Measurements from ENCODE around the gene CLPTM1. TPM values are rescaled to one million over a fixed set of nuclear protein-coding genes. Genes with fewer than 3 reads are reported as not detected.

CLPTM1 gene
- polyA plus RNA-seq, 3 donors, result 14.7 to 84.3 (median 20.0) TPM

GRCh38 chr19:44927746-44928145 lies 27.4 kb upstream of the CLPTM1 start:
- no peak for TF ChIP-seq CTCF (IDR thresholded peaks at IDR 0.05)
- Mint-ChIP-seq H3K4me1 (peaks cover 34% of the 10 kb centered on the region), H3K4me3 (no peak overlapping the region), H3K27me3 (ENCODE audit: low read depth in 3 of 3) (peaks cover 3 to 6% (median 3%) of the 10 kb centered on the region in 3 donors), H3K36me3 (no peaks in the 10 kb centered on the region), H3K9me3 (no peaks in the 10 kb centered on the region), H3K27ac (peak overlapping the region in 2 of 7 donors; percentile 36 to 38)
- intact Hi-C loops (cut with micrococcal nuclease), result no loop called here
- Histone ChIP-seq H2AFZ (ENCODE audit: insufficient read depth, low read depth, low read length, poor library complexity, severe bottlenecking) (no peak overlapping the region), H3K36me3 (replicated peaks in 1 of 2; ENCODE audit: control insufficient read depth in 1 of 2, insufficient read depth in 2 of 2, low read length in 2 of 2) (no peaks in the 10 kb centered on the region), H3K79me2 (ENCODE audit: insufficient read depth, low read length) (no peaks in the 10 kb centered on the region), H3K4me2 (replicated peaks; ENCODE audit: extremely low read depth, low read length, poor library complexity, severe bottlenecking) (no peak overlapping the region), H3K27me3 (ENCODE audit: control insufficient read depth in 2 of 2, insufficient read depth in 2 of 2, low read length in 2 of 2) (no peaks in the 10 kb centered on the region), H3K4me3 (replicated peaks in 1 of 3; ENCODE audit: low read depth in 2 of 3, low read length in 3 of 3) (no peak overlapping the region), H3K27ac (ENCODE audit: low read depth in 1 of 2, low read length in 2 of 2) (no peak overlapping the region), H3K4me1 (ENCODE audit: control insufficient read depth in 1 of 2, insufficient read depth in 2 of 2, low read length in 2 of 2) (peaks cover 31 to 32% of the 10 kb centered on the region in 2 donors), H3K9me3 (replicated peaks in 1 of 2; ENCODE audit: control insufficient read depth in 1 of 2, insufficient read depth in 1 of 2, low read length in 2 of 2) (no peaks in the 10 kb centered on the region), H4K20me1 (ENCODE audit: insufficient read depth, low read length) (no peaks in the 10 kb centered on the region), H3K9ac (ENCODE audit: insufficient read depth, low read length, poor library complexity, severe bottlenecking) (no peak overlapping the region)
- WGBS (ENCODE audit: insufficient coverage), result 87% methylated on average over 2 of the region's 5 CpGs
- no peak for DNase-seq

GRCh38 chr19:44930088-44930487 lies 25.1 kb upstream of the CLPTM1 start:
- Histone ChIP-seq H3K9me3 (replicated peaks in 1 of 2; ENCODE audit: control insufficient read depth in 1 of 2, insufficient read depth in 1 of 2, low read length in 2 of 2) (no peaks in the 10 kb centered on the region), H4K20me1 (ENCODE audit: insufficient read depth, low read length) (no peaks in the 10 kb centered on the region), H3K27me3 (ENCODE audit: control insufficient read depth in 2 of 2, insufficient read depth in 2 of 2, low read length in 2 of 2) (no peaks in the 10 kb centered on the region), H3K27ac (ENCODE audit: low read depth in 1 of 2, low read length in 2 of 2) (no peak overlapping the region), H3K79me2 (ENCODE audit: insufficient read depth, low read length) (no peaks in the 10 kb centered on the region), H2AFZ (ENCODE audit: insufficient read depth, low read depth, low read length, poor library complexity, severe bottlenecking) (no peak overlapping the region), H3K4me2 (replicated peaks; ENCODE audit: extremely low read depth, low read length, poor library complexity, severe bottlenecking) (no peak overlapping the region), H3K4me1 (ENCODE audit: control insufficient read depth in 1 of 2, insufficient read depth in 2 of 2, low read length in 2 of 2) (peaks cover 22 to 24% of the 10 kb centered on the region in 2 donors), H3K9ac (ENCODE audit: insufficient read depth, low read length, poor library complexity, severe bottlenecking) (no peak overlapping the region), H3K36me3 (replicated peaks in 1 of 2; ENCODE audit: control insufficient read depth in 1 of 2, insufficient read depth in 2 of 2, low read length in 2 of 2) (no peaks in the 10 kb centered on the region), H3K4me3 (replicated peaks in 1 of 3; ENCODE audit: low read depth in 2 of 3, low read length in 3 of 3) (no peak overlapping the region)
- no peaks in the 10 kb centered on the region for H3K36me3 Mint-ChIP-seq
- WGBS (ENCODE audit: insufficient coverage), result 96% methylated on average over 7 of the region's 7 CpGs
- no peaks in the 10 kb centered on the region for H3K9me3 Mint-ChIP-seq
- H3K4me3 Mint-ChIP-seq, result no peak overlapping the region
- no peak for TF ChIP-seq CTCF (IDR thresholded peaks at IDR 0.05)
- DNase-seq, result no peak
- no peak overlapping the region for H3K27ac Mint-ChIP-seq
- peaks cover 25% of the 10 kb centered on the region for H3K4me1 Mint-ChIP-seq
- peaks cover 3 to 9% (median 3%) of the 10 kb centered on the region in 3 donors for H3K27me3 Mint-ChIP-seq (ENCODE audit: low read depth in 3 of 3)
- intact Hi-C loops (cut with micrococcal nuclease), result no loop called here
